Naive thymus-derived CD4-positive, alpha-beta T cell (primary cell): ENCODE measurements around the gene ZNF423. TPM values are rescaled to one million over a fixed set of nuclear protein-coding genes. Genes with fewer than 3 reads are reported as not detected.

Experiments
- ATAC-seq: fragments of 150-1000 bp; cut with Tn5 transposase; 2 replicates; pipeline ENCODE4 v1.10.0; 2021; ENCODE audit warnings: mild to moderate bottlenecking, moderate library complexity
- CTCF ChIA-PET: fragments of 350-600 bp; sonication (Branson Sonifier 250); formaldehyde crosslinking; loops from one replicate; lab custom pipeline; 2021; ENCODE audit warnings: antibody characterized with exemption; lab: Charles Lee
- POLR2A ChIA-PET: fragments of 350-600 bp; sonication (Branson Sonifier 250); formaldehyde crosslinking; loops from one replicate; lab custom pipeline; 2021; ENCODE audit warnings: antibody characterized with exemption, inconsistent platforms; lab: Charles Lee
- DNase-seq, 9 donors: peaks; one replicate each; pipeline versions ENCODE4 v3.0.0 to v3.0.0-alpha.2; 2020 to 2022; ENCODE audit warnings: mixed read lengths in 1 of 9
- H3K27ac ChIP-seq: one replicate; pipeline ENCODE4 v1.7.0; 2013; ENCODE audit warnings: mild to moderate bottlenecking, low read depth, low read length, moderate library complexity
- H3K27me3 ChIP-seq, 2 donors: one replicate each; pipeline ENCODE4 v1.7.0; 2013; ENCODE audit warnings: low read length in 2 of 2, mild to moderate bottlenecking in 2 of 2, moderate library complexity in 2 of 2; ENCODE audit not compliant: control insufficient read depth in 2 of 2, insufficient read depth in 2 of 2
- H3K36me3 ChIP-seq, 3 experiments: 1 replicate in 2 of 3; 2 replicates in 1 of 3; pipeline ENCODE4 v1.7.0; 2013; ENCODE audit warnings: low read length in 3 of 3, mild to moderate bottlenecking in 3 of 3, moderate library complexity in 1 of 3; ENCODE audit not compliant: insufficient read depth in 3 of 3, control insufficient read depth in 2 of 3
- H3K4me1 ChIP-seq, 2 donors: one replicate each; pipeline ENCODE4 v1.7.0; 2013; ENCODE audit warnings: low read length in 2 of 2, mild to moderate bottlenecking in 2 of 2, moderate library complexity in 1 of 2; ENCODE audit not compliant: control insufficient read depth in 2 of 2, insufficient read depth in 2 of 2
- H3K4me3 ChIP-seq: 2 replicates; pipeline ENCODE4 v1.7.0; 2013; ENCODE audit warnings: mild to moderate bottlenecking, low read length
- H3K9me3 ChIP-seq, 3 experiments: 1 replicate in 2 of 3; 2 replicates in 1 of 3; pipeline ENCODE4 v1.7.0; 2013; ENCODE audit warnings: low read length in 3 of 3; ENCODE audit not compliant: control insufficient read depth in 2 of 3
- H3K27ac Mint-ChIP-seq, 9 donors: one replicate each; pipeline ENCODE4 v1.8.0; 2020 to 2022; ENCODE audit warnings: mixed read lengths in 9 of 9, mild to moderate bottlenecking in 8 of 9, moderate library complexity in 5 of 9, inconsistent platforms in 2 of 9
- H3K27me3 Mint-ChIP-seq, 5 donors: one replicate each; pipeline ENCODE4 v1.8.0; 2021 to 2022; ENCODE audit warnings: mixed read lengths in 5 of 5, mild to moderate bottlenecking in 1 of 5
- H3K36me3 Mint-ChIP-seq, 5 donors: one replicate each; pipeline ENCODE4 v1.8.0; 2020 to 2022; ENCODE audit warnings: mixed read lengths in 5 of 5, mild to moderate bottlenecking in 3 of 5, inconsistent platforms in 1 of 5
- H3K4me1 Mint-ChIP-seq, 7 donors: one replicate each; pipeline ENCODE4 v1.8.0; 2020 to 2022; ENCODE audit warnings: mixed read lengths in 7 of 7, mild to moderate bottlenecking in 3 of 7, inconsistent platforms in 1 of 7
- H3K4me3 Mint-ChIP-seq, 10 donors: one replicate each; pipeline ENCODE4 v1.8.0; 2020 to 2022; ENCODE audit warnings: mild to moderate bottlenecking in 10 of 10, mixed read lengths in 10 of 10, moderate library complexity in 6 of 10, inconsistent platforms in 2 of 10
- H3K9me3 Mint-ChIP-seq, 11 donors: one replicate each; pipeline ENCODE4 v1.8.0; 2020 to 2022; ENCODE audit warnings: mixed read lengths in 11 of 11, mild to moderate bottlenecking in 4 of 11, inconsistent platforms in 1 of 11, moderate library complexity in 1 of 11
- intact Hi-C, 2 donors: fragments of 100-400 bp; cut with micrococcal nuclease; formaldehyde crosslinking; loops; one replicate each; pipeline ENCODE4 v1.15.1; 2023
- polyA plus RNA-seq, 2 donors: library from polyadenylated mRNA; unstranded; fragments of 300-500 nt; fragmentation: Illumina TruSeq; gene quantifications; one replicate each; pipeline ENCODE4 v1.2.3, GENCODE V29; 2021
- total RNA-seq, 6 experiments: library from RNA in 5 of 6; stranded (reverse) in 5 of 6; gene quantifications; 1 replicate in 5 of 6; 2 replicates in 1 of 6; pipeline ENCODE4 v1.2.3 and lab custom pipeline; 2021 to 2026

The ZNF423 gene
- total and polyA plus RNA-seq, 7 experiments from 2014 or later = not detected

DNA sequence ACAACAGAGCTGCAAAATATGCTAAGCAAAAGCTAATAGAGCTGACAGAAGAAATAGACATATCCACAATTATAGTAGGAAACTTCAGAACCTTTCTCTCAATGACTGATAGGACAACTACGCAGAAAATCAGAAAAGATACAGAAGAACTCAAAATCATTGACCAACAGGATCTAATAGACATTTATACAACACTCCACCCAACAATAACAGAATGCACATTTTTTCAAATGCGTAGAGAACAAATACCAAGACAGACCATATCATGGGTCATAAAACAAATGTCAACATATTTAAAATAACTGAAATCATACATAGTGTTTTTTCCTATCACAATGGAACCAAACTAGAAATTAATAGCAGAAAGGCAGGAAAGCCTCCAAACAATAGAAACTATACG, 244.9 kb downstream of the ZNF423 start:
- CTCF ChIA-PET = no interaction called here
- Mint-ChIP-seq H3K27ac (no peak overlapping the region), H3K4me1 (no peaks in the 10 kb centered on the region), H3K27me3 (peaks cover 14 to 35% (median 17%) of the 10 kb centered on the region in 5 donors), H3K36me3 (no peaks in the 10 kb centered on the region), H3K9me3 (no peaks in the 10 kb centered on the region), H3K4me3 (no peak overlapping the region)
- H3K9me3 ChIP-seq = no peaks in the 10 kb centered on the region
- DNase-seq (no peak), ATAC-seq (no peak)
- no peaks in the 10 kb centered on the region for H3K27me3 ChIP-seq
- H3K36me3 ChIP-seq = no peaks in the 10 kb centered on the region
- H3K27ac ChIP-seq = no peak overlapping the region
- intact Hi-C loops = no loop called here
- no peaks in the 10 kb centered on the region for H3K4me1 ChIP-seq
- POLR2A ChIA-PET = no interaction called here
- H3K4me3 ChIP-seq = no peak overlapping the region

DNA sequence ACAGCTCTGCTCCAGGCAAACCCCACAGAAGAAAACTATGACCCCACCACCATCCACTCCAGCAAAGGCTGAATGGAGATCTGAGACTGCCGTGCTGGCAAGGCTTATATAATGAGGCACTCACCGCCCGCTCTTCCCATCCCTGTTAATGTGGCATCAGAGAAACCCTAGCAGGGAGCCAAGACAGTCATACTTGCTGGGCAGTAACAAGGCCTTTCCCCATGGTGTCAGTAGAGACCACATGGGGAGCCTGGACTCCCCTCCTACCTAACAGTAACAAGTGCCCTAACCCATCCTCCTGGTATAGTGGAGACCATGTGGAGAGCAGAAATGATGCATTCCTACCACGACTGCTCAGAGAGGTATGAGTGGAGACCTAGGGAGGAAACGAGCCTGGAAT, 247.1 kb downstream of the ZNF423 start:
- Mint-ChIP-seq H3K27ac (no peak overlapping the region), H3K9me3 (no peaks in the 10 kb centered on the region), H3K4me1 (no peaks in the 10 kb centered on the region), H3K27me3 (peaks cover 15 to 35% (median 23%) of the 10 kb centered on the region in 5 donors), H3K36me3 (no peaks in the 10 kb centered on the region), H3K4me3 (no peak overlapping the region)
- POLR2A ChIA-PET = no interaction called here
- no peak overlapping the region for H3K27ac ChIP-seq
- no peaks in the 10 kb centered on the region for H3K9me3 ChIP-seq
- ATAC-seq (no peak), DNase-seq (no peak)
- no peak overlapping the region for H3K4me3 ChIP-seq
- CTCF ChIA-PET = no interaction called here
- intact Hi-C loops = no loop called here
- H3K36me3 ChIP-seq = no peaks in the 10 kb centered on the region
- no peaks in the 10 kb centered on the region for H3K27me3 ChIP-seq
- H3K4me1 ChIP-seq = no peaks in the 10 kb centered on the region

DNA sequence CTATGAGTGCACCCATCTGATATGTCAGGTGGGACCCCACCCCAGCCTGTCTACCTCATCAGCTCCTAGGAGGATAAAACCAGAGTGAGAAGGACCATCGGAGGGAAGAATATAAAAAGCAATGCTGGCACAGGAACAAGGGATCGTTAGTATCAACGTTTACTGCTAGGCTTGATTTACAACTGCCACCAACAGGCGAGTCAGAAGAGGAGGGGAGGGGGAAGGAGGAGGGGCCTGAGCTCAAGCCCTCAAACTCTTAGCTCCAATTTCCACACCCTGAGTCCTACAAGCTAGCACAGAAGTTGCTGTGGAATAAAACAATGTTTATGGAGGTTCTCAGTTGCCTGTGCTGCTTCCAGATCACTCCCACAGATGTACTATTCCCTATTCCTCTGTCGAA, 247.8 kb downstream of the ZNF423 start:
- no peaks in the 10 kb centered on the region for H3K4me1 ChIP-seq
- H3K9me3 Mint-ChIP-seq = no peaks in the 10 kb centered on the region
- H3K4me1 Mint-ChIP-seq = no peaks in the 10 kb centered on the region
- peaks cover 15 to 32% (median 23%) of the 10 kb centered on the region in 5 donors for H3K27me3 Mint-ChIP-seq
- CTCF ChIA-PET = no interaction called here
- H3K4me3 ChIP-seq = no peak overlapping the region
- intact Hi-C loops = no loop called here
- ATAC-seq = no peak
- no peak overlapping the region for H3K4me3 Mint-ChIP-seq
- no peak overlapping the region for H3K27ac Mint-ChIP-seq
- H3K36me3 ChIP-seq = no peaks in the 10 kb centered on the region
- H3K27me3 ChIP-seq = no peaks in the 10 kb centered on the region
- no peak overlapping the region for H3K27ac ChIP-seq
- no peaks in the 10 kb centered on the region for H3K9me3 ChIP-seq
- POLR2A ChIA-PET = no interaction called here
- no peaks in the 10 kb centered on the region for H3K36me3 Mint-ChIP-seq
- no peak for DNase-seq

DNA sequence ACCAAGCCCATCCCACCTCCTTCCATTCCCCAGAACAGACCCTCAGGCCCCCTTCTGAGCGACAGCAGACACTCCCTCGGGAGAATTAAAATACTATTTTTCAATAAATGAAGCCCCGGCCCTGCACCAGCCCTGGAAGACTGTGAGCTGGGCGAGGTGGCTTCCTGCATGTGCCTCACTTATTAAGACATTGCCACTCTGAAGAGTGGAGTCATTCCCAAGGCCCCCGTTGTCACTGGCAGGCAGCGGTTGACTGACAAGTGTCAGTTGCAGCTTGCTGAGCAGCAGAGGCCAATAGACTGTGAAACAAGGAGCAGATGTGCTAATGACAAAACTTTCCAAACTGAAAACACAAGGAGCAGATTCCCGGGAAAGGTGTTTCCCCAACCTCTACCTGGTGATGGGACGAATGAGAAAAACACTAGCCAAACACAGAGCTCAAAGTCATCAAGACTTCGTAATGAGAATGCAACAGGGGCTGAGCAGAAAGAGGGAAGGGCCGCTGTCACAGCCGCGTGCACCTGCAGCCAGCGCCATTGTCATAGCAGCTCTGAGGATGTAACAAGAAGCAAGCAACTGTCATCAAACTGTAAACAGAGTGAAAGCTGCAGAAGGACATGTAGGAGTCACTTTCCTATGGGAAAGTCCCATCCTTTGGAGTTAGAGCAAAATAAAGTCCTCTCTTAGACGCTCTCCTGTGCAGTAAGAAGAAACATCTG, 250.2 kb downstream of the ZNF423 start:
- H3K36me3 Mint-ChIP-seq = no peaks in the 10 kb centered on the region
- H3K27me3 Mint-ChIP-seq = peaks cover 15 to 23% (median 19%) of the 10 kb centered on the region in 5 donors
- Histone ChIP-seq H3K4me3 (no peak overlapping the region), H3K27me3 (no peaks in the 10 kb centered on the region), H3K9me3 (no peaks in the 10 kb centered on the region), H3K36me3 (no peaks in the 10 kb centered on the region), H3K4me1 (no peaks in the 10 kb centered on the region), H3K27ac (no peak overlapping the region)
- H3K4me3 Mint-ChIP-seq = no peak overlapping the region
- ATAC-seq (no peak), DNase-seq (no peak)
- POLR2A ChIA-PET = no interaction called here
- no peak overlapping the region for H3K27ac Mint-ChIP-seq
- H3K4me1 Mint-ChIP-seq = no peaks in the 10 kb centered on the region
- CTCF ChIA-PET = interaction anchor here (0.7 kb wide), 1 partner anchor 9 kb away, joined by 3 read pairs; no protein-coding TSS in a partner anchor
- H3K9me3 Mint-ChIP-seq = no peaks in the 10 kb centered on the region
- intact Hi-C loops = no loop called here

DNA sequence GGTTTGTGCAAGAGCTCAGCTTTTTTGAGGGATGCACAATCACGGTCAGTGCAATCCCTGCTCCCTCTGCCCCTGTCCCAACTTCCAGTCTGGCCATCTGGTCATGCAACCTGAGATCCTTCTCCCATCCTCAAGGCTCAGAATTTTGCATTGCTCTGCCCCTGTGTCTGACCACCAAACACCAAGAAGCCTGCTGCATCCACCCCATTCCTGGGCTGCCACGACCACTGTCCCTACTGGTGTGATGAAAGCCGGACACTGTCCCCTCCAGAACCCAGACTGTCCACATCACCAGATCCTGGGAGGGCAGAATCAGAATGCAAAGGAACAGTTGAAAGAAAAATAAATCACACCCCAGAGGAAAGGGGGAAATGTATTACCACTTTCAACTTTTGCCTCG, 251.3 kb downstream of the ZNF423 start:
- CTCF ChIA-PET = no interaction called here
- peaks cover 0 to 2% (median 0%) of the 10 kb centered on the region in 7 donors for H3K4me1 Mint-ChIP-seq
- POLR2A ChIA-PET = no interaction called here
- DNase-seq (no peak), ATAC-seq (no peak)
- H3K27me3 Mint-ChIP-seq = peaks cover 14 to 20% (median 16%) of the 10 kb centered on the region in 5 donors
- Histone ChIP-seq H3K4me3 (no peak overlapping the region), H3K4me1 (no peaks in the 10 kb centered on the region), H3K9me3 (no peaks in the 10 kb centered on the region), H3K36me3 (no peaks in the 10 kb centered on the region), H3K27me3 (no peaks in the 10 kb centered on the region), H3K27ac (no peak overlapping the region)
- H3K9me3 Mint-ChIP-seq = no peaks in the 10 kb centered on the region
- intact Hi-C loops = no loop called here
- no peak overlapping the region for H3K4me3 Mint-ChIP-seq
- no peak overlapping the region for H3K27ac Mint-ChIP-seq
- no peaks in the 10 kb centered on the region for H3K36me3 Mint-ChIP-seq

DNA sequence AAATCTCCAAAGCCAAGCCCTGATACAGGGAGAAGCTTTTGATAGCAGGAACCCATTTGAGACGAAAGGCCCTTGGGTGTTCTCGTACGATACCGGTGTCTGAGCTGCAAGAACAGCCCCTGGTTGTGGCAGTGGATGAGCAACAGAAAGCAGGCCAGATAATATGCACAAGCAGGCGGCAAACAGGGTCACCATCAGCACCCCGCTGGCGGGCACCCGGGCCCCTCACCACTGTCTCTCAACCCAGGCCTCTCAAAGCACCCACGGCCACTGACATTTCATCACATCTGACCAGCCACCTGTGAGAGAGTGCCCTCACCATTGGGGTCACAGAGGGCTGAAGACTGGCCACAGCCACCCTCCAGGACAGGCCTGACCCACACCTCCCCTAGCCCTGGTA, 252.0 kb downstream of the ZNF423 start:
- ATAC-seq (no peak), DNase-seq (no peak)
- H3K27me3 Mint-ChIP-seq = peaks cover 8 to 20% (median 12%) of the 10 kb centered on the region in 5 donors
- Histone ChIP-seq H3K9me3 (no peaks in the 10 kb centered on the region), H3K27ac (no peak overlapping the region), H3K4me1 (no peaks in the 10 kb centered on the region), H3K27me3 (no peaks in the 10 kb centered on the region), H3K36me3 (no peaks in the 10 kb centered on the region), H3K4me3 (no peak overlapping the region)
- POLR2A ChIA-PET = no interaction called here
- H3K27ac Mint-ChIP-seq = no peak overlapping the region
- no peaks in the 10 kb centered on the region for H3K9me3 Mint-ChIP-seq
- H3K4me3 Mint-ChIP-seq = no peak overlapping the region
- CTCF ChIA-PET = no interaction called here
- H3K4me1 Mint-ChIP-seq = peaks cover 0 to 4% (median 0%) of the 10 kb centered on the region in 7 donors
- H3K36me3 Mint-ChIP-seq = no peaks in the 10 kb centered on the region
- intact Hi-C loops = no loop called here

DNA sequence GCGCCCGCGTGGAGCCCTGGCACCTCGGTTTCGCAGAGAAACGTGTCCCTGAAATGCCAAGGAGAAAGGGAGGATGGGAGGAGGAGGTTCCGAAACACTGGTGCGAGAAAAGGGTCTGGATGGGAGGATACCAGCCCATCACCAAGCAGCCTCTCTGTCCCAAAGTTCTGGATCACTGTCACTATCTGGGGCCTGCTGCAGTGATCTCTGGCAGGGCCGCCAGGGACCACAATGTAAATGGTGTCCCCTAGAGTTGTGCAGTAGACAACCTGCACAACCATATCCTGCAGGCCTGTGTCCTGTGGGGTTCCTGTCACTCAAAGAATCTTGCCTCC, 253.0 kb downstream of the ZNF423 start:
- Mint-ChIP-seq H3K4me3 (no peak overlapping the region), H3K4me1 (peaks cover 0 to 14% (median 0%) of the 10 kb centered on the region in 7 donors), H3K27me3 (peaks cover 4 to 15% (median 8%) of the 10 kb centered on the region in 5 donors), H3K9me3 (no peaks in the 10 kb centered on the region), H3K27ac (no peak overlapping the region), H3K36me3 (no peaks in the 10 kb centered on the region)
- ChIA-PET CTCF (no interaction called here), POLR2A (no interaction called here)
- intact Hi-C loops = no loop called here
- Histone ChIP-seq H3K27me3 (no peaks in the 10 kb centered on the region), H3K27ac (no peak overlapping the region), H3K9me3 (no peaks in the 10 kb centered on the region), H3K36me3 (no peaks in the 10 kb centered on the region), H3K4me3 (no peak overlapping the region), H3K4me1 (no peaks in the 10 kb centered on the region)
- ATAC-seq (no peak), DNase-seq (no peak)
